Measurements from ENCODE around the gene GRID1.

DNA sequence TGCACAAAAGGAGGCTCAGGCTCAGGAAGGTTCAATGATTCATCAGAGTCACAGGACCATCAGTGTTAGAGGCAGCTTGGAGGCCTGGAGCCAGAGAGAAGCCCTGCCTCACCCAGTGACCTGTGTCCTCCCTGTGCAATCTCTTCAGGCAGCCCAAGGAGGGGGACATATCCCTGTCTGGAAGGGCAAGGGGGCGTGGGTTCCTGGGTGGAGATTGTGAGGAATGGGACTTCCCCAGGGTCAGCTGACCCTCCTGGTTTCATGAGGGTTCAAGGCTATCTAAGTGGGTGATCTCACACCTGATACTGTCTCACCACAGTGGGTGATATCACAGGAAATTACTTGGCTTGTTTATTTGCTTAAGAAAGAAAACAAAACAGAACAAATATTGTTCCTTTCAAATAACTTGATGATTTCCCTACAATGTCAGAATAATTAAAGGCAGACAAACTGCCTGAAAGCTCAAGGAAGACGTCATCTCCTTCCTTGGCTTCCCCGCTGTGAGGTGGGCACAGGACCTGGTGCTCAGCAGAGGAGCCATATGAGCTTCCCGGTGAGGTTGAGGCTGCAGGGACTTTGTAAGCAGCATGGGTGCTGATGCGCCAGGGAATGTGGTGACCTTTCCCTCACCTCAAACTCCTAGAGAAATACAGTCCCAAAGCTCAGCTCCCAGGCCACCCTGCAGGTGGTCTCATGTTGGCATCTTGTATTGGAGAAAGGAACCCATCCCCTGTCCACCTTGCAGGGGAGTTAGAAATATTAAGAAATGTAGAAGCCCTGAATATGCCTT is 763.2 kb downstream of the GRID1 start:
- TF ChIP-seq, protein P1, sequence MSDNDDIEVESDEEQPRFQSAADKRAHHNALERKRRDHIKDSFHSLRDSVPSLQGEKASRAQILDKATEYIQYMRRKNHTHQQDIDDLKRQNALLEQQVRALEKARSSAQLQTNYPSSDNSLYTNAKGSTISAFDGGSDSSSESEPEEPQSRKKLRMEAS (IDR thresholded peaks at IDR 0.05; ENCODE audit: low read depth), result no peak
- TF ChIP-seq, protein P2, sequence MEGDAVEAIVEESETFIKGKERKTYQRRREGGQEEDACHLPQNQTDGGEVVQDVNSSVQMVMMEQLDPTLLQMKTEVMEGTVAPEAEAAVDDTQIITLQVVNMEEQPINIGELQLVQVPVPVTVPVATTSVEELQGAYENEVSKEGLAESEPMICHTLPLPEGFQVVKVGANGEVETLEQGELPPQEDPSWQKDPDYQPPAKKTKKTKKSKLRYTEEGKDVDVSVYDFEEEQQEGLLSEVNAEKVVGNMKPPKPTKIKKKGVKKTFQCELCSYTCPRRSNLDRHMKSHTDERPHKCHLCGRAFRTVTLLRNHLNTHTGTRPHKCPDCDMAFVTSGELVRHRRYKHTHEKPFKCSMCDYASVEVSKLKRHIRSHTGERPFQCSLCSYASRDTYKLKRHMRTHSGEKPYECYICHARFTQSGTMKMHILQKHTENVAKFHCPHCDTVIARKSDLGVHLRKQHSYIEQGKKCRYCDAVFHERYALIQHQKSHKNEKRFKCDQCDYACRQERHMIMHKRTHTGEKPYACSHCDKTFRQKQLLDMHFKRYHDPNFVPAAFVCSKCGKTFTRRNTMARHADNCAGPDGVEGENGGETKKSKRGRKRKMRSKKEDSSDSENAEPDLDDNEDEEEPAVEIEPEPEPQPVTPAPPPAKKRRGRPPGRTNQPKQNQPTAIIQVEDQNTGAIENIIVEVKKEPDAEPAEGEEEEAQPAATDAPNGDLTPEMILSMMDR (IDR thresholded peaks at IDR 0.05), result no peak
- TF ChIP-seq TCF12 (IDR thresholded peaks at IDR 0.05), result no peak
